GM10248 (cell line): ENCODE results near the gene RIN3.

ENCODE experiments used
- CTCF ChIA-PET: fragments of 300-600 bp; sonication (Branson Sonifier 250); formaldehyde crosslinking; extraction: SDS; loops from one replicate; lab custom pipeline; 2021; ENCODE audit warnings: antibody characterized with exemption; lab: Yijun Ruan, JAX
- POLR2A ChIA-PET: fragments of 350-650 bp; sonication (Branson Sonifier 250); formaldehyde crosslinking; extraction: SDS; loops from one replicate; lab custom pipeline; 2020; ENCODE audit warnings: antibody characterized with exemption; lab: Yijun Ruan, JAX
- DNase-seq: peaks from one replicate; pipeline ENCODE4 v3.0.0; 2012; ENCODE audit errors: extremely low spot score
- CTCF ChIP-seq: IDR thresholded peaks from 2 replicates; pipeline ENCODE4 v1.5.1; 2012; ENCODE audit warnings: mild to moderate bottlenecking, low read depth; ENCODE audit errors: extremely low read depth, missing control alignments, control extremely low read depth

The RIN3 gene

GRCh38 chr14:92658160-92658559 is 144.6 kb downstream of the RIN3 start:
- ChIA-PET POLR2A (no interaction called here), CTCF (interaction anchor here (1.3 kb wide), 1 partner anchor 10 kb away, joined by 3 read pairs; no protein-coding TSS in a partner anchor)
- no peak for TF ChIP-seq CTCF
- DNase-seq, result no peak

DNA sequence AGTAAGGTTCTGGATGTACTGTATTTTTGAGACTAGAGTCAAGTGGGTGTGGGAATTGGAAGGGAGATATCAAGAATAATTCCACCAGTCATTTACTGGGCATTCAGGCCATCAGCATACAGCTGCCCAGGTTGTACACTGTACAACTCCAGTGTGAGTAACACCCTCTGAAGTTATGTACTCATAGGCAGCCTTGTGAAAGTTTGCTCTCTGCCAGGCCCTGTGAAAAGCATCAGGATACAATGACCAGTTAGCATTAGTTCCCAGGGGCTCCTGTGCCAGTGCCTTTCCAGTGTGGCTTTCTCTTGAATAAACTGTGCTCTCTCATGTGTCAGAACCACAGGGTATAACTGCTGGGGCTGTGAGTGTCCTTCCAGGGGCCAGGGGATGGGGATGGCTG is 145.1 kb downstream of the RIN3 start:
- CTCF ChIA-PET, result interaction anchor here (1.3 kb wide), 1 partner anchor 70 kb away, joined by 3 read pairs; no protein-coding TSS in a partner anchor

GRCh38 chr14:92659765-92660561 is 146.4 kb downstream of the RIN3 start:
- ChIA-PET CTCF (interaction anchor here (0.7 to 1.3 kb wide), 2 partner anchors 9 to 71 kb away, joined by 3 read pairs; no protein-coding TSS in a partner anchor), POLR2A (no interaction called here)
- no peak for TF ChIP-seq CTCF
- no peak for DNase-seq

More for the DNA sequence above, 145.1 kb downstream of the RIN3 start:
- POLR2A ChIA-PET, result no interaction called here
- TF ChIP-seq CTCF, result no peak
- DNase-seq, result no peak

DNA sequence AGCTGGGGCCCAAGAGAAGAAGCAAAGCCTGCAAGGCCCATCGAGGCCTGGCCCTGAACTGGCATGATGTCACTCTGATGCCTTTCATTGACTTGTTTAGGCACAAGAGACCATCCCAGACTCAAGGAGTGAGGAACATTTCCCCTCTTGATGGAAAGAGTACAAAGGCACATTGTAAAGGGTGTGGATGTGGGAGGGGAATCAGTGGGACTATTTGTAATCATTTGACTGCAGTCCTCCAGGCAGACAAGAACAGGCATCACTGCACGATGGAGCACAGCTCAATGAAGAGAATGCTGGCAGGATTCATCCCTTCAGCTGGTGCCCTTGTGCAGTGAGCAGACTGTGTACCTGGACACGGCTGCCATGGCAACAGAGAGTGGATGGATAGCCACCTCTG is 147.0 kb downstream of the RIN3 start:
- no peak for TF ChIP-seq CTCF
- CTCF ChIA-PET, result no interaction called here
- POLR2A ChIA-PET, result no interaction called here
- no peak for DNase-seq

DNA sequence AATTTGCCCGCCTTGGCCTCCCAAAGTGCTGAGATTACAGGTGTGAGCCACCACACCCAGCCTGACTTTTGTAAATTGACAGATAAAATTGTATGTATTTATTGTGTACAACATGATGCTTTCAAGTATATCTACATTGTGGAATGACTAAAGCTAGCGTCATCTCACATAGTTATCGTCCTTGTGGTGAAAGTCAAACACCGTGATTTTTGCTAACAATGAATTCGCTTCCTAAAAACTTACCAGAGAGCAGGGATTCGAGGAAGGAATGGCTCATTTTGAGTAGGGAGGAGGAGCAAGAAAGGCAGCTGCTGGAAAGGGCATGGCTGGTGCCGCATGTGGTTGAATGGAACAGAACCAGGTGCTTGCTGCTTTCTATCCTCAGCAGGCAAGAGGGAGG is 149.5 kb downstream of the RIN3 start:
- ChIA-PET CTCF (no interaction called here), POLR2A (interaction anchor here (0.5 kb wide), 1 partner anchor 11 kb away, joined by 4 read pairs; no protein-coding TSS in a partner anchor)
- no peak for TF ChIP-seq CTCF
- no peak for DNase-seq

GRCh38 chr14:92665661-92666110 is 152.1 kb downstream of the RIN3 start:
- no peak for DNase-seq
- ChIA-PET CTCF (interaction anchor here (1.0 to 2.6 kb wide), 5 partner anchors 9 to 80 kb away, joined by 3 to 9 read pairs (median 4); no protein-coding TSS in a partner anchor), POLR2A (interaction anchor here (0.6 to 1.4 kb wide), 3 partner anchors 11 to 513 kb away, joined by 5 to 13 read pairs (median 12); no protein-coding TSS in a partner anchor)
- no peak for TF ChIP-seq CTCF
